Suprapubic skin (tissue), 4 donors: ENCODE results near the gene SYNM. TPM values are rescaled to one million over a fixed set of nuclear protein-coding genes. Genes with fewer than 3 reads are reported as not detected.
A peak's percentile ranks its signal among the peaks of the same experiment; 100 is the strongest.

ENCODE experiments used
- DNase-seq, 2 donors: peaks; one replicate each; pipeline ENCODE4 v3.0.0-alpha.2; 2019; ENCODE audit warnings: low spot score in 2 of 2
- H3K27ac ChIP-seq: fragments of 200-600 bp; sonication (generic); one replicate; pipeline ENCODE4 v1.5.1; 2019
- H3K27me3 ChIP-seq: fragments of 200-600 bp; sonication (generic); one replicate; pipeline ENCODE4 v1.5.1; 2019
- H3K36me3 ChIP-seq: fragments of 200-600 bp; sonication (generic); one replicate; pipeline ENCODE4 v1.5.1; 2019
- H3K4me1 ChIP-seq: fragments of 200-600 bp; sonication (generic); one replicate; pipeline ENCODE4 v1.5.1; 2019
- H3K4me3 ChIP-seq: fragments of 200-600 bp; sonication (generic); one replicate; pipeline ENCODE4 v1.5.1; 2019; ENCODE audit warnings: mild to moderate bottlenecking
- H3K9me3 ChIP-seq: fragments of 200-600 bp; sonication (generic); one replicate; pipeline ENCODE4 v1.5.1; 2019
- EP300 ChIP-seq: sonication (generic); formaldehyde crosslinking; IDR thresholded peaks from one replicate; pipeline ENCODE4 v1.6.1; 2017; ENCODE audit warnings: antibody characterized with exemption
- POLR2A ChIP-seq, 2 donors: fragments of 450-650 bp; IDR thresholded peaks; one replicate each; pipeline ENCODE4 v1.6.1; 2017; ENCODE audit warnings: antibody characterized with exemption in 2 of 2, mild to moderate bottlenecking in 2 of 2, moderate library complexity in 2 of 2
- POLR2AphosphoS5 ChIP-seq, 3 donors: sonication (generic); formaldehyde crosslinking; IDR thresholded peaks; one replicate each; pipeline ENCODE4 v1.6.1; 2017; ENCODE audit warnings: antibody characterized with exemption in 3 of 3
- WGBS: methylation state at CpG from one replicate; pipeline ENCODE4 v1.1.5; 2018; 5-methylcytosine and 5-hydroxymethylcytosine counted together
- total RNA-seq, 4 donors: library from RNA; depleted of rRNA; stranded (reverse); fragments of >200 nt; gene quantifications; one replicate each; pipeline ENCODE4 v1.1.0, GENCODE V29; 2016
- TF ChIP-seq, protein P1 (sequence below), 2 donors: fragments of 200-600 bp in 1 of 2; fragments of 450-650 bp in 1 of 2; sonication (generic) in 1 of 2; IDR thresholded peaks; one replicate each; pipeline ENCODE4 v1.5.1; 2016 to 2019; ENCODE audit warnings: antibody characterized with exemption in 2 of 2, mild to moderate bottlenecking in 1 of 2, moderate library complexity in 1 of 2

SYNM gene
- total RNA-seq, 4 donors from 2014 or later: 6.7 to 20.3 (median 10.7) TPM

DNA sequence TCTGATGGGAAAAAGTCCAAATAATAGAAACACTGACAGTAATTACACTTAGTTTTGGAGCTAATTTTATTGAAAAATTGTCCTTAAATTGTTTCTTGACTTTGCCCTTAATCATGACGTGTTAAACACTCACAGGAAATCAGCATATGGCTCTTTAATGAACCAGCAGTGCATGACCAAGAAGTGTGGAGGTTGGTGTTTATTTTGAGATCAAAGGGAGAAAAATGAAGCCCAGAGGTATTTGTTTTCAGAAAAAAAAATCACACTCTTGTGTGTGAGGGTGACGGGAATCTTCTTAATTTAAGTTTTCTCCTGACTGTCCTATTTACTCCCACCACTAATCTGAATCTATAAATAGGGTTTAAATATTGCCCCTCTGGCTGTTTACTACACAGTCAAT, 28.8 kb upstream of the SYNM start:
- TF ChIP-seq POLR2A (IDR thresholded peaks at IDR 0.05) (no peak), POLR2AphosphoS5 (IDR thresholded peaks at IDR 0.05) (no peak), EP300 (no peak)
- TF ChIP-seq, protein P1, sequence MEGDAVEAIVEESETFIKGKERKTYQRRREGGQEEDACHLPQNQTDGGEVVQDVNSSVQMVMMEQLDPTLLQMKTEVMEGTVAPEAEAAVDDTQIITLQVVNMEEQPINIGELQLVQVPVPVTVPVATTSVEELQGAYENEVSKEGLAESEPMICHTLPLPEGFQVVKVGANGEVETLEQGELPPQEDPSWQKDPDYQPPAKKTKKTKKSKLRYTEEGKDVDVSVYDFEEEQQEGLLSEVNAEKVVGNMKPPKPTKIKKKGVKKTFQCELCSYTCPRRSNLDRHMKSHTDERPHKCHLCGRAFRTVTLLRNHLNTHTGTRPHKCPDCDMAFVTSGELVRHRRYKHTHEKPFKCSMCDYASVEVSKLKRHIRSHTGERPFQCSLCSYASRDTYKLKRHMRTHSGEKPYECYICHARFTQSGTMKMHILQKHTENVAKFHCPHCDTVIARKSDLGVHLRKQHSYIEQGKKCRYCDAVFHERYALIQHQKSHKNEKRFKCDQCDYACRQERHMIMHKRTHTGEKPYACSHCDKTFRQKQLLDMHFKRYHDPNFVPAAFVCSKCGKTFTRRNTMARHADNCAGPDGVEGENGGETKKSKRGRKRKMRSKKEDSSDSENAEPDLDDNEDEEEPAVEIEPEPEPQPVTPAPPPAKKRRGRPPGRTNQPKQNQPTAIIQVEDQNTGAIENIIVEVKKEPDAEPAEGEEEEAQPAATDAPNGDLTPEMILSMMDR (IDR thresholded peaks at IDR 0.05): no peak
- no peaks in the 10 kb centered on the region for H3K27me3 ChIP-seq
- no peak overlapping the region for H3K4me3 ChIP-seq
- no peaks in the 10 kb centered on the region for H3K36me3 ChIP-seq
- H3K27ac ChIP-seq: no peak overlapping the region
- WGBS: 80% methylated on average over 2 of the region's 2 CpGs
- no peak for DNase-seq
- H3K9me3 ChIP-seq: no peaks in the 10 kb centered on the region
- no peaks in the 10 kb centered on the region for H3K4me1 ChIP-seq

DNA sequence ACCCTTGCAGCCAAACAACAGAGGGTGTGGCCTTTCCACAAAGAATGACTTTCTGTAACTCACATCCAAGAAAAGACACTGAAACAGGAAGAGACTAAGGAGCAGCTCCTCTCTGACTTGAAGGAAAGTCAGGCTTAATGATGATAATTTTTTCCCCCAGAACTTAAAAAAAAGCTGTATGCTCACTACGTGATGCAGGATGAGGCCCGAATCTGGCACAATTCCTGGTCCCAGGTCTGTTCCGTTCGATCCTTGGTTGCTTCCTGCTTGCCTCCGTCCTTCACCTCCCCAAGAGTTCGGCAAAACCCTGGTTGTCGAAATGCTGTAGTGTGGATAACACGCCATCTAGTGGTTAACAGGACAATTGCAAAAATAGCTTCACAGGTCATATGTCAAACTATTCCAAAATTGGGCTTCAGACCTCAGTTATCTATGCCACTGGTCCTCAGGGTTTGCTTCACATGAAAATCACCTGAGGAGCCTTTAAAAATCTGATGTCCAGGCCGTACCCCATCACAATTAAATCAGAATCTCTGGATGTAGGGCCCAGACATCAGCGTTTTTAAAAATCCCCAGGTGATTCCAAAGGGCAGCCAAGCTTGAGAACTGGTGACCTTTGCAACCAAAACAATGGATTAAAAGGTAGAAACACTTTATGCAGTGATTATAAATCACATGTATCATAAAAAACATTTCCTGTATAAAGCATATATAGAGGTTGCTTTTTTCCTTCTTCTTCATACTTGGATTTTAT, 28.1 kb upstream of the SYNM start:
- H3K27me3 ChIP-seq: no peaks in the 10 kb centered on the region
- no peaks in the 10 kb centered on the region for H3K36me3 ChIP-seq
- whole genome bisulfite sequencing: 8% methylated on average over 10 of the region's 10 CpGs
- peak overlapping the region; percentile 17 for H3K27ac ChIP-seq
- H3K9me3 ChIP-seq: no peaks in the 10 kb centered on the region
- peak overlapping the region; percentile 37 for H3K4me3 ChIP-seq
- H3K4me1 ChIP-seq: no peaks in the 10 kb centered on the region
- no peak for TF ChIP-seq EP300
- TF ChIP-seq, protein P1 (IDR thresholded peaks at IDR 0.05): peak; percentile 65 to 79
- peak in 1 of 2 donors; percentile 77 for DNase-seq

DNA sequence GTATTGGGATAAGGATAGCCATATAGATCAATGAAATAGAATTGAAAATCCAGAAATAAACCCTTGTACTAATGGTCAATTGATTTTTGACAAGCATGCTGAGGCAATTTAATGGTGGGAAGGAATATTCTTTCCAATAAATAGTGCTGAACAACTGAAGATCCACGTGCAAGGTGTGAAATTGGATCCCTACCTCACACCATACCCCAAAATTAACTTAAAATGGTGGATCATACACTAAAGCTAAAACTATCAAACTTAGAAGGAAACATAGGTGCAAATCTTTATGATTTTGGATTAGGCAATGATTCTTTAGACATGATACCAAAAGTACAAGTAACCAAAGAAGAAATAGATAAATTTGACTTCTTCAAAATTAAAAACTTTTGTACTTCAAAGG, 22.1 kb upstream of the SYNM start:
- Histone ChIP-seq H3K27me3 (no peaks in the 10 kb centered on the region), H3K9me3 (no peaks in the 10 kb centered on the region), H3K36me3 (no peaks in the 10 kb centered on the region), H3K4me3 (no peak overlapping the region), H3K27ac (no peak overlapping the region), H3K4me1 (no peaks in the 10 kb centered on the region)
- DNase-seq: no peak
- TF ChIP-seq POLR2AphosphoS5 (IDR thresholded peaks at IDR 0.05) (no peak), POLR2A (IDR thresholded peaks at IDR 0.05) (no peak), EP300 (no peak)
- TF ChIP-seq, protein P1 (IDR thresholded peaks at IDR 0.05): no peak
- WGBS: 85% methylated on average over 1 of the region's 1 CpG

DNA sequence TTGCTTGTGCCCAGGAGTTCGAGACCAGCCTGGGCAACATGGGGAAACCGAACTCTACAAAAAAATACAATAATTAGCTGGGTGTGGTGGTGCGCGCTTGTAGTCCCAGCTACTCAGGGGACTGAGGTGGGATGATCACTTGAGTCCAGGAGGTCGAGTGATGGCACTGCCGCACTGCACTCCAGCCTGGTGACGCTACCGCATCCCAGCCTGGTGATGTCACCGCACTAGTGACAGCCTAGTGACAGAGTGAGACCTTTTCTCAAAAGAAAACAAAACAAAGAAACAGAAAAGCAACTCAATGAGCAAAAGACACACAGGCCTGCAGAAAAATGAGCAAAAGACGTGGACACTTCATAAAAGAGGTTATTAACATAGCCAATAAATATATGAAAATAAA, 19.9 kb upstream of the SYNM start:
- Histone ChIP-seq H3K4me1 (no peaks in the 10 kb centered on the region), H3K4me3 (no peak overlapping the region), H3K36me3 (no peaks in the 10 kb centered on the region), H3K9me3 (no peaks in the 10 kb centered on the region), H3K27me3 (no peaks in the 10 kb centered on the region), H3K27ac (no peak overlapping the region)
- TF ChIP-seq POLR2AphosphoS5 (IDR thresholded peaks at IDR 0.05) (no peak), EP300 (no peak), POLR2A (IDR thresholded peaks at IDR 0.05) (no peak)
- TF ChIP-seq, protein P1 (IDR thresholded peaks at IDR 0.05): no peak
- peak in 1 of 2 donors; percentile 29 for DNase-seq
- WGBS: 97% methylated on average over 10 of the region's 10 CpGs

DNA sequence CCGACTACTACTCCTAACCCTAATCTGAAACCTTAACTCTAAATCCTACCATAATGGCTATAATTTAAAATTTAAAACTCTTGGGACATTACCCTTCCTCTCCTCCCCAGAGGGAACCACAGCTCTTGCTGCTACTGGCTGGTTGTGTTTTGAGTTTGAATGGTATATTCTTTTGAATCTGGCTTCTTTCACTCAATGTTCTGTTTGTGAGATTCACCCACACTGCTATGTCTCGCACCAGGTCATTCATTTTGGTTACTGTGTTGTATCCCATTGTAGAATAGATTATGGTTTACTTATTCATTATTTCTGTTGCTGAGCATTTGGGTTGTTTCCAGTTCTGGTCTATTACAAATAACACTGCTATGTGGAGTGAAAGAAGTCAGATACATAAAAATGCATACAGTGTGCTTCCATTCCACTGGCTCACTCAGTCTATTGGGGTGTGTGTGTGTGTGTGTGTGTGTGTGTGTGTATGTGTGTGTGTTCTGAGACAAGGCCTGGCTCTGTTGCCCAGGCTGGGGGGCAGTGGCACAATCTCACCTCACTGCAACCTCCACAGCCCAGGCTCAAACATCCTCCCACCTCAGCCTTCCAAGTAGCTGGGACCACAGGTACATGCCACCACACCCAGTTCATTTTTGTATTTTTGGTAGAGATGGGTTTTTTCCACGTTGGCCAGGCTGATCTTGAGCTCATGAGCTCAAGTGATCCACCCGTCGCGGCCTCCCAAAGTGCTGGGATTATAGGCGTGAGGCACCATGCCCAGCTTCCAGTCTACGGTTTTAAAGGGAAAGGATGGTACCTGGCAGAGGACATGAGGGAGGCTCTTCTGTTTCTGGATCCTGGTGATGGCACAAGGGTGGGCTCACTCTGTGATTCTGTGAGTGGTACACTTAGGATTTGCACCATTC, 19.2 kb upstream of the SYNM start:
- no peaks in the 10 kb centered on the region for H3K9me3 ChIP-seq
- H3K27me3 ChIP-seq: no peaks in the 10 kb centered on the region
- H3K27ac ChIP-seq: no peak overlapping the region
- WGBS: 87% methylated on average over 8 of the region's 8 CpGs
- no peak for TF ChIP-seq POLR2AphosphoS5 (IDR thresholded peaks at IDR 0.05)
- no peak for TF ChIP-seq EP300
- TF ChIP-seq, protein P1 (IDR thresholded peaks at IDR 0.05): no peak
- TF ChIP-seq POLR2A (IDR thresholded peaks at IDR 0.05): no peak
- H3K36me3 ChIP-seq: no peaks in the 10 kb centered on the region
- H3K4me1 ChIP-seq: no peaks in the 10 kb centered on the region
- H3K4me3 ChIP-seq: no peak overlapping the region
- peak in 1 of 2 donors; percentile 29 for DNase-seq
